IPS-18c (cell line): ENCODE measurements around the gene SLC4A7.

Experiments used
- H3K4me3 ChIP-seq: 2 replicates; pipeline ENCODE4 v1.7.0; 2013; ENCODE audit warnings: low read depth, mild to moderate bottlenecking, low read length, moderate library complexity; ENCODE audit not compliant: insufficient read depth
- H3K9me3 ChIP-seq: one replicate; pipeline ENCODE4 v1.6.1; 2013; ENCODE audit warnings: mild to moderate bottlenecking, low read length, moderate library complexity; ENCODE audit not compliant: control insufficient read depth, insufficient read depth

The SLC4A7 gene

GRCh38 chr3:27500986-27501385, 16.8 kb upstream of the SLC4A7 start:
- Histone ChIP-seq H3K4me3 (no peak overlapping the region), H3K9me3 (peaks cover 4% of the 10 kb centered on the region)

DNA sequence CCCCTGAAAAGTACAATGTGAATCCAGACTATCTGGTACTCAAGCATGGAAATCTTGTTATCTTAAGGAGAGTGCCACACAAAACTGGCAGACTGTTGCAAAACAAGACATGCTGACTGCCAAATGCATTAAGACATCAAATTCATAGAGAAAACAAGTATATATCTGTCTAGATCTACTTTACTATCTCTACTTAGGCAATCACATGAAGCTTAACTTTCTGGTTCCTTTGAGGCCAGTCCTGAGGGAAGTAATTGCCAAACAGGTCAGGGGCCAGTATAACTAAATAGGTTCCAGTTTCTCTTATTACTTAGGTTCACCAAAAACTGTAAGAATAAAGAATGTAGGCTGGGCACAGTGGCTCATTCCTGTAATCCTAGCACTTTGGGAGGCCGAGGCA, 15.9 kb upstream of the SLC4A7 start:
- peaks cover 3% of the 10 kb centered on the region for H3K9me3 ChIP-seq
- no peak overlapping the region for H3K4me3 ChIP-seq

DNA sequence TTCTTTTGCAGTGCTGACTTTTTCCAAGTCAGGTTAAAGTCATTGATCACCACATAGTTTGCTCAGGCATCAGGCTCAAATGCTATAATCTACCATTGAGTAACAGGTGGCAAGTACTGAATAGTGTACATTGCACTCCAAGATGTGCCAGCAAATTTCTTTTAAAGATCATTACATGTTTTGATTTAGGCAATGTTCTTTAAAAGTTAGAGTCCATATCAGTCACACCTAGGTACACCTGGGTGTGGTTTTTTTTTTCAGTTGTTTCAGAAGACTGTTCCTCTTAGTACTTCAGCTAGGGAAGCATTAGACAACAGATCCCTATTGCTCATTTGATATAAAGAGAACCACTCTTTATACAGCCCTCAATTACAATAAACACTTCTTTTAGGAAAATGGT, 10.6 kb upstream of the SLC4A7 start:
- H3K4me3 ChIP-seq, result no peak overlapping the region

GRCh38 chr3:27488821-27489220, 4.6 kb upstream of the SLC4A7 start:
- Histone ChIP-seq H3K4me3 (no peak overlapping the region), H3K9me3 (no peaks in the 10 kb centered on the region)

More for the DNA sequence above, 10.6 kb upstream of the SLC4A7 start:
- no peaks in the 10 kb centered on the region for H3K9me3 ChIP-seq

DNA sequence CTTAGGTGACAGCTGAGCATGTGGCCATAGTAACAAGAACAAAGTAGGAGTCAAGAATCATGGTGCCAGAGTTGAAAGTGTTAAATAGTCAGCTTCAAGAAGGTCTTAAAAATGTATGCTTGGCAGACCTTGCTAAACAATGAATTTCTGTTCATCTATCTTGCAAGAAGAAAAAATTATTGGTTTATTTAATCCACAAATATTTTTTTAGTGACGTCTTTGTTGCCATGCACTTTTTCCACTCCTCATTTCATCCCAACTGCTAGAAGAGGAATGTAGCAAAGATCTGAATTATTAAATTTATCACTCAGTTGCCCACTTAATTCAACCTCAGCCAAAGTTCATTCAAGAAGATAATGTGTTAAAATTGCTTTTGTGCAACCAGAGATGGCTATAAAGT, 3.2 kb upstream of the SLC4A7 start:
- Histone ChIP-seq H3K4me3 (no peak overlapping the region), H3K9me3 (no peaks in the 10 kb centered on the region)

DNA sequence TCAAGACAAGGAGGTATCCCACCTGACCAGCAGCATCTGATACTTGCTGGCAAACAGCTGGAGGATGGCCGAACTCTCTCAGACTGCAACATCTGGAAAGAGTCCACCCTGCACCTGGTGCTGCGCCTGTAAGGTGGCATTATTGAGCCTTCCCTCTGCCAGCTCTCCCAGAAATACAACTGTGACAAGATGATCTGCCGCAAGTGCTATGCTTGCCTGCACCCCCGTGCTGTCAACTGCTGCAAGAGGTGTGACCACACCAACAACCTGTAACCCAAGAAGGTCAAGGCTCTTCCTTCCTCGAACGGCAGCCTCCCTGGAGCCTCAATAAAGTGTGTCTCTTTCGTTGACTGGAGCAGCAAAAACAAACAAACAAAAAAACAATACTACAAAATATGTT, 2.2 kb upstream of the SLC4A7 start:
- Histone ChIP-seq H3K4me3 (no peak overlapping the region), H3K9me3 (no peaks in the 10 kb centered on the region)

DNA sequence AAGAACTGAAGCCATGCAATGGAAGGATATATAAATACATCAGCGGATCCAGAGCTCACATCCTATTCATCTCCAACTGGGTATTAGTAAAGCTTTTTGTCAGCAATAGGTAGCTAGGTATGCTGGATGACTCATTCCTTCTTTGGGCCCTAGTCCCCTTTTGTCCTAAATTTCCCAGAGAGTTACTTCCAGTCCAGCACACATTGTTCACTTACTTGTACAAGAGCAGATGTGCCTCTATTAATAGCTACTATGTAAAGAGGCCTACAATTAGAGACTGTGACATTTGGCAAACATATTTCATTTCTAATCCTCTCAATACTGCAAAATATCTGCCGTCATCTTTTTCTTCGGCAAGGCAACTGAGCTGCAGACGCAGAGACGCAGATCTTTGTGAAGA, 1.7 kb upstream of the SLC4A7 start:
- Histone ChIP-seq H3K9me3 (no peaks in the 10 kb centered on the region), H3K4me3 (no peak overlapping the region)

- Histone ChIP-seq H3K9me3 (peaks cover 3% of the 10 kb centered on the region), H3K4me3 (peak overlapping the region; percentile 89)
Observed at GRCh38 chr3:27483117-27484014, 818 bp downstream of the SLC4A7 start.

- Histone ChIP-seq H3K9me3 (peaks cover 3% of the 10 kb centered on the region), H3K4me3 (no peak overlapping the region)
Observed at GRCh38 chr3:27479806-27480543, 4.2 kb downstream of the SLC4A7 start.

DNA sequence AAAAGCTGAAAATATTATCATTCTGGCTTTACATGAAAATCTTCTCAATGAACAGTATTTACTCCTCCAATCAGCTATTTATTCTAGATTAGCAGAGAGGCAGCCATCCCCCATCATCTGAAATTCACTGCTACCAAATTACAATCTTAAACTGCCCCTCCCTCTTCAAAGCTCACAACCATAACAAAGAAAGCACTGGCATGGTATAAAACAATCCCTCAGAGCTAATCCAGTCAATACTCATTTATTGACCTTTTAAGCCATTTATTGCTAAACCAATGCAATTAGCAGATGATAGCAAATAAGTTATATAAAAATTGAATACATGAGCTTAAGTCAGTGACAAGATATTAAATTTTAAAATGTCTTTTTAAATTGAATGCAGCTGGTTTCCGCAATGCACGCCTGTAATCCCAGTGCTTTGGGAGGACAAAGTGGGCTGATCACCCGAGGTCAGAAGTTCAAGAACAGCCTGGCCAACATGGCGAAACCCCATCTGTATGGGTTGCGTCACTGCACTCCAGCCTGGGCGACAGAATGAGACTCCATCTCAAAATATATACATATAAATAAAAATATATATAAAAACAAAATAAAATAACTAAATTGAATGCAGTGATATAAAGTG, 12.1 kb downstream of the SLC4A7 start:
- Histone ChIP-seq H3K9me3 (no peaks in the 10 kb centered on the region), H3K4me3 (no peak overlapping the region)

DNA sequence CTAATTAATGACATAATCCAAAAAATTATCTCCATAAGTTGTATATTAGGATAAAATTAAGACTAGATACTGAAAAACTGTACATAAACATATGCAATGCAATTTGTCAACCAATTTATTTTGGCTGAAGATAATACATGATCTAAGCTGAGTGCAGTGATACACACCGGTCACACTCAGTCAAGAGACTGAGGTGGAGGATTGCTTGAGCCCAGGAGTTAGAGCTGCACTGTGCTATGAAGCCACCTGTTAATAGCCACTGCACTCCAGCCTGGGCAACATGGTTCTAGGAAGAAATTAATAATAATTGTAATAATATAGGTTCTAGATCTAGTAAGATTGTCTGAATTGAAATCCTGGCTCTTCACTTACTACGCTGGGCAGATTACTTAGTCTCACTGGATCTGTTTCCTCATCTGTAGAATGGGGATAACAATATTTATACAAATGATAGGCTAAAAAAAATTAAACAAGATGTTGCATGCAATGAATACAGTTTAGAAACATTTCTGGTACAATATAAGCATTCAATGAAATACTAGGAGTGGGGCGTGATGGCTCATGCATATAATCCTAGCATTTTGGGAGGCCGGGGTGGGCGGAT, 15.8 kb downstream of the SLC4A7 start:
- no peak overlapping the region for H3K4me3 ChIP-seq
- H3K9me3 ChIP-seq, result no peaks in the 10 kb centered on the region

DNA sequence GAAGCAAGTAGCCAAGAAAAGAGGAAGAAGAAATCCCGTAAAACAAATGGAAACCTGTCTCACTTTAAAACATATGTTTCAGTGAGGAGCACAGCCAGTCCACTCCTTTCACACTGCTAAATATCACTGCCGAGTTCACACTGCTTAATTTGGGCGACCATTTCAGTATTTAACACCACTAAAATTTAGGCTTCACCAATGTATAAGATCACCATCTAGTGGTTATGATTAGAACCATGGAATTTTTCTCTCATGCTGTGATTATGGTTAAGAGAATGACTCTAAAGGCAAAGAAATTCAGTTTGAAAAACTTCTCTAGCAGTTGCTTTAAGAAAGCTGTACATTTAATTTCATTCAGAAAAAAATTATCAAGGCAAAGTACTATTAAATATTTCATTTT, 16.6 kb downstream of the SLC4A7 start:
- no peaks in the 10 kb centered on the region for H3K9me3 ChIP-seq
- H3K4me3 ChIP-seq, result no peak overlapping the region

DNA sequence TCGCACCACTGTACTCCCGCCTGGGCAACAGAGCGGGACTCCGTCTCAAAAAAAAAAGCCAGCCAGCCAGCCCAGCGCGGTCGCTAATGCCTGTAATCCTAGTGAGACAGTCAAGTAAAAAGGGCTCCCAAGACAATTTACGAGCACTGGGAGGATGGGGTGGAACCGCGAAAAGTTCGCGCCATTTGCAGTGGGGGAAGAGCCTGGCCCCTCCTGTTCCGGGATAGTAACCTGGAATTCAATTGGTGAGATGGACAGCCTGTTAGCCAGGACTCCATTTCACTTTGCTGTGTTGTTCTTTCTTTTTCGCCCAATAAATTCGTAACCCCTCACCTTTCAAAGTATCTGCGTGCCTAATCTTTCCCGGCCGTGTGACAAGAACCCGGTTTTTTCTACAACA, 19.5 kb downstream of the SLC4A7 start:
- Histone ChIP-seq H3K4me3 (no peak overlapping the region), H3K9me3 (no peaks in the 10 kb centered on the region)

GRCh38 chr3:27462228-27462627, 22.0 kb downstream of the SLC4A7 start:
- no peak overlapping the region for H3K4me3 ChIP-seq
- H3K9me3 ChIP-seq, result no peaks in the 10 kb centered on the region

- Histone ChIP-seq H3K4me3 (no peak overlapping the region), H3K9me3 (no peaks in the 10 kb centered on the region)
Observed at GRCh38 chr3:27458929-27459328, 25.3 kb downstream of the SLC4A7 start.

DNA sequence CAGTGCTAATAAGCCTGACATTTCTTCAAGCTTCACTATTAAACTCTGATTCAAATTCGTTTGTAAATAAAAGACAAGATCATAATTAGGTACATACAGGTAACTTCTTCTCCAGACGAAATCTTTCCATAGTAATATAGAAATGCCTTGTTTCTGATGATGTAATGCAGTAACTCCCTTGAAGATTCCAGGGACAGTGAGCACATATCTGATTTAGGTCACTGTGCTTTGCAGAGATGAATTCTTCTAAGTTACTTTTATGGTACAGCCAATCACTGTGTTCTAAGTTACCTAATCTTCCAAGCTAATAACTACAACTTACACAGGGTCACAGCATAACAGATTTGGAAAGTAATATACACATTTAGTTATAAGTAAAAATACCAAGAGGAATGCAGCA, 27.6 kb downstream of the SLC4A7 start:
- Histone ChIP-seq H3K4me3 (no peak overlapping the region), H3K9me3 (no peaks in the 10 kb centered on the region)

GRCh38 chr3:27454914-27455313, 29.3 kb downstream of the SLC4A7 start:
- Histone ChIP-seq H3K4me3 (no peak overlapping the region), H3K9me3 (no peaks in the 10 kb centered on the region)
